Measurements from ENCODE around the gene GDPGP1.
A peak's percentile ranks its signal among the peaks of the same experiment; 100 is the strongest.
"Not testable (repeated sequence)": the region's sequence is repeated elsewhere in the genome, so short reads cannot be mapped to it uniquely, and the experiment has no call there.

GDPGP1 gene

GRCh38 chr15:90264671-90265070, 30.7 kb downstream of the GDPGP1 start:
- peak; percentile 19 for DNase-seq

- peak; percentile 91 for DNase-seq
These were observed 31.5 kb downstream of the GDPGP1 start, which contains the start of gene NGRN for GRCh38 chr15:90265271-90266060. Gene NGRN, plus strand, starts transcription at chr15:90265672. Its CDS starts 41 bp downstream, at chr15:90265713.

- DNase-seq: peak; percentile 41
These were observed 32.0 kb downstream of the GDPGP1 start for GRCh38 chr15:90266061-90266431.

- no peak for DNase-seq
These were observed 32.5 kb downstream of the GDPGP1 start for GRCh38 chr15:90266485-90266884.

GRCh38 chr15:90268415-90268814, 34.4 kb downstream of the GDPGP1 start:
- no peak for DNase-seq

- DNase-seq: no peak
These were observed 36.6 kb downstream of the GDPGP1 start for GRCh38 chr15:90270502-90271150.

- DNase-seq: no peak
These were observed 37.6 kb downstream of the GDPGP1 start for GRCh38 chr15:90271459-90272166.

- DNase-seq: not testable (repeated sequence)
These were observed 44.5 kb downstream of the GDPGP1 start for GRCh38 chr15:90278467-90278866.

- not testable (repeated sequence) for DNase-seq
These were observed 46.7 kb downstream of the GDPGP1 start for GRCh38 chr15:90280743-90281142.

GRCh38 chr15:90281637-90282036, 47.6 kb downstream of the GDPGP1 start:
- DNase-seq: not testable (repeated sequence)

- DNase-seq: peak; percentile 40
These were observed 52.7 kb downstream of the GDPGP1 start for GRCh38 chr15:90286678-90287077.

GRCh38 chr15:90287101-90287500, 53.1 kb downstream of the GDPGP1 start:
- DNase-seq: no peak

GRCh38 chr15:90287946-90288345, 53.9 kb downstream of the GDPGP1 start:
- DNase-seq: no peak

GRCh38 chr15:90291679-90292356, 57.8 kb downstream of the GDPGP1 start:
- no peak for DNase-seq

GRCh38 chr15:90293040-90293810, 59.2 kb downstream of the GDPGP1 start:
- peak; percentile 69 for DNase-seq

GRCh38 chr15:90294159-90294558, 60.1 kb downstream of the GDPGP1 start:
- DNase-seq: no peak

GRCh38 chr15:90294601-90295269, 60.7 kb downstream of the GDPGP1 start:
- DNase-seq: no peak

GRCh38 chr15:90295270-90295648, 61.2 kb downstream of the GDPGP1 start:
- no peak for DNase-seq
